SJSA1 (cell line): ENCODE data around the gene HOXA4. TPM values are rescaled to one million over a fixed set of nuclear protein-coding genes. Genes with fewer than 3 reads are reported as not detected.

Experiments
- DNase-seq, 2 experiments: peaks; one replicate each; pipeline ENCODE4 v3.0.0-alpha.2; 2015 to 2020; ENCODE audit warnings: low spot score in 2 of 2, low read depth in 1 of 2
- H3K27ac ChIP-seq: fragments of 250-450 bp; sonication (Bioruptor Pico); 2 replicates; pipeline ENCODE4 v1.5.1; 2020; ENCODE audit warnings: mild to moderate bottlenecking, moderate library complexity
- H3K27me3 ChIP-seq: fragments of 250-450 bp; sonication (Bioruptor Pico); replicated peaks from 2 replicates; pipeline ENCODE4 v1.5.1; 2020; ENCODE audit warnings: mild to moderate bottlenecking, moderate library complexity
- H3K36me3 ChIP-seq: fragments of 250-450 bp; sonication (Bioruptor Pico); 2 replicates; pipeline ENCODE4 v1.5.1; 2020; ENCODE audit warnings: mild to moderate bottlenecking
- H3K4me1 ChIP-seq: fragments of 250-450 bp; sonication (Bioruptor Pico); replicated peaks from 2 replicates; pipeline ENCODE4 v1.6.1; 2021; ENCODE audit warnings: mild to moderate bottlenecking
- H3K4me3 ChIP-seq: fragments of 250-450 bp; sonication (Bioruptor Pico); 2 replicates; pipeline ENCODE4 v1.5.1; 2020; ENCODE audit warnings: mild to moderate bottlenecking
- H3K9me3 ChIP-seq: fragments of 250-450 bp; sonication (Bioruptor Pico); replicated peaks from 2 replicates; pipeline ENCODE4 v1.5.1; 2020; ENCODE audit warnings: mild to moderate bottlenecking
- total RNA-seq: library from RNA; depleted of rRNA; stranded (reverse); fragments of >200 nt; shearing (Covaris generic); gene quantifications from 2 replicates; pipeline ENCODE4 v1.2.3, GENCODE V29; 2014

HOXA4 gene
- total RNA-seq, 1 experiment from 2014 or later = 0.58 TPM

GRCh38 chr7:27133409-27134231, 3.1 kb upstream of the HOXA4 start:
- DNase-seq = peak in 1 of 2 experiments; percentile 28
- Histone ChIP-seq H3K36me3 (0 out of 2 replicates have a peak, but pooled peaks cover 5% of the 10 kb centered on the region), H3K27me3 (no peaks in the 10 kb centered on the region), H3K4me3 (no peak overlapping the region), H3K4me1 (peaks cover 57% of the 10 kb centered on the region), H3K27ac (no peak overlapping the region), H3K9me3 (no peaks in the 10 kb centered on the region)

GRCh38 chr7:27132978-27133377, 2.4 kb upstream of the HOXA4 start:
- peak in 1 of 2 experiments; percentile 12 for DNase-seq
- Histone ChIP-seq H3K27ac (no peak overlapping the region), H3K4me1 (peaks cover 57% of the 10 kb centered on the region), H3K9me3 (no peaks in the 10 kb centered on the region), H3K36me3 (0 out of 2 replicates have a peak, but pooled peaks cover 11% of the 10 kb centered on the region), H3K27me3 (no peaks in the 10 kb centered on the region), H3K4me3 (no peak overlapping the region)

- H3K27ac ChIP-seq = no peak overlapping the region
- 0 out of 2 replicates have a peak, but pooled peaks cover 12% of the 10 kb centered on the region for H3K36me3 ChIP-seq
- H3K9me3 ChIP-seq = no peaks in the 10 kb centered on the region
- H3K4me3 ChIP-seq = no peak overlapping the region
- no peaks in the 10 kb centered on the region for H3K27me3 ChIP-seq
- peaks cover 57% of the 10 kb centered on the region for H3K4me1 ChIP-seq
- no peak for DNase-seq
Measured at GRCh38 chr7:27132214-27132613, 1.7 kb upstream of the HOXA4 start.

- DNase-seq = no peak
- Histone ChIP-seq H3K9me3 (no peaks in the 10 kb centered on the region), H3K27me3 (no peaks in the 10 kb centered on the region), H3K4me1 (peaks cover 53% of the 10 kb centered on the region), H3K27ac (peak overlapping the region; percentile 76), H3K4me3 (peak overlapping the region; percentile 89), H3K36me3 (0 out of 2 replicates have a peak, but pooled peaks cover 12% of the 10 kb centered on the region)
Measured at GRCh38 chr7:27131390-27131819, 848 bp upstream of the HOXA4 start.

GRCh38 chr7:27129729-27130539, 623 bp downstream of the HOXA4 start:
- peak in 1 of 2 experiments; percentile 61 for DNase-seq
- peaks cover 39% of the 10 kb centered on the region for H3K4me1 ChIP-seq
- no peaks in the 10 kb centered on the region for H3K9me3 ChIP-seq
- H3K36me3 ChIP-seq = 0 out of 2 replicates have a peak, but pooled peaks cover 12% of the 10 kb centered on the region
- peak overlapping the region; percentile 56 for H3K27ac ChIP-seq
- H3K4me3 ChIP-seq = peak overlapping the region; percentile 89
- H3K27me3 ChIP-seq = no peaks in the 10 kb centered on the region

- Histone ChIP-seq H3K4me1 (peaks cover 30% of the 10 kb centered on the region), H3K36me3 (0 out of 2 replicates have a peak, but pooled peaks cover 12% of the 10 kb centered on the region), H3K27me3 (no peaks in the 10 kb centered on the region), H3K9me3 (no peaks in the 10 kb centered on the region), H3K4me3 (peak overlapping the region; percentile 89; the same call in 1 of the 2 replicates), H3K27ac (no peak overlapping the region)
- peak in 1 of 2 experiments; percentile 31 for DNase-seq
Measured at GRCh38 chr7:27128776-27129728, 1.5 kb downstream of the HOXA4 start.

- peak in 1 of 2 experiments; percentile 12 for DNase-seq
- Histone ChIP-seq H3K9me3 (no peaks in the 10 kb centered on the region), H3K27ac (no peak overlapping the region)
Measured at GRCh38 chr7:27128034-27128433, 2.5 kb downstream of the HOXA4 start.

GRCh38 chr7:27126596-27127327, 3.8 kb downstream of the HOXA4 start:
- H3K4me3 ChIP-seq = no peak overlapping the region
- H3K27ac ChIP-seq = no peak overlapping the region
- H3K9me3 ChIP-seq = no peaks in the 10 kb centered on the region
- H3K27me3 ChIP-seq = no peaks in the 10 kb centered on the region
- no peak for DNase-seq
- H3K36me3 ChIP-seq = 0 out of 2 replicates have a peak, but pooled peaks cover 12% of the 10 kb centered on the region
- H3K4me1 ChIP-seq = peaks cover 18% of the 10 kb centered on the region

More at GRCh38 chr7:27128034-27128433, 2.5 kb downstream of the HOXA4 start:
- H3K27me3 ChIP-seq = no peaks in the 10 kb centered on the region
- peaks cover 20% of the 10 kb centered on the region for H3K4me1 ChIP-seq
- H3K36me3 ChIP-seq = 0 out of 2 replicates have a peak, but pooled peaks cover 12% of the 10 kb centered on the region
- H3K4me3 ChIP-seq = no peak overlapping the region

GRCh38 chr7:27125986-27126394, 4.6 kb downstream of the HOXA4 start:
- no peaks in the 10 kb centered on the region for H3K27me3 ChIP-seq
- peaks cover 18% of the 10 kb centered on the region for H3K4me1 ChIP-seq
- H3K27ac ChIP-seq = no peak overlapping the region
- H3K4me3 ChIP-seq = no peak overlapping the region
- H3K9me3 ChIP-seq = no peaks in the 10 kb centered on the region
- peak in 1 of 2 experiments; percentile 6 for DNase-seq
- H3K36me3 ChIP-seq = peaks cover 12% of the 10 kb centered on the region; the same call in 1 of the 2 replicates

GRCh38 chr7:27124902-27125689, 5.5 kb downstream of the HOXA4 start:
- Histone ChIP-seq H3K36me3 (peaks cover 9% of the 10 kb centered on the region; the same call in 1 of the 2 replicates), H3K4me3 (no peak overlapping the region), H3K9me3 (no peaks in the 10 kb centered on the region), H3K27me3 (no peaks in the 10 kb centered on the region), H3K4me1 (peaks cover 19% of the 10 kb centered on the region), H3K27ac (no peak overlapping the region)
- DNase-seq = peak in 1 of 2 experiments; percentile 24

- DNase-seq = peak in 1 of 2 experiments; percentile 32
- no peak overlapping the region for H3K27ac ChIP-seq
Measured at GRCh38 chr7:27124096-27124901, 6.3 kb downstream of the HOXA4 start.

More at GRCh38 chr7:27124096-27124901, 6.3 kb downstream of the HOXA4 start:
- H3K9me3 ChIP-seq = no peaks in the 10 kb centered on the region
- H3K4me3 ChIP-seq = no peak overlapping the region
- H3K36me3 ChIP-seq = peaks cover 9% of the 10 kb centered on the region; the same call in 1 of the 2 replicates
- no peaks in the 10 kb centered on the region for H3K27me3 ChIP-seq
- H3K4me1 ChIP-seq = peaks cover 13% of the 10 kb centered on the region
